NCI-H345 treated with DMSO at 0.1 percent for 48 hours (cell line): ENCODE results near the gene POTEI.
"Not testable (repeated sequence)": the region's sequence is repeated elsewhere in the genome, so short reads cannot be mapped to it uniquely, and the experiment has no call there.

Experiments
- DNase-seq: peaks from one replicate; lab custom pipeline; 2025; ENCODE audit not compliant: unreplicated experiment; lab: John Stamatoyannopoulos, UW

Gene POTEI

DNA sequence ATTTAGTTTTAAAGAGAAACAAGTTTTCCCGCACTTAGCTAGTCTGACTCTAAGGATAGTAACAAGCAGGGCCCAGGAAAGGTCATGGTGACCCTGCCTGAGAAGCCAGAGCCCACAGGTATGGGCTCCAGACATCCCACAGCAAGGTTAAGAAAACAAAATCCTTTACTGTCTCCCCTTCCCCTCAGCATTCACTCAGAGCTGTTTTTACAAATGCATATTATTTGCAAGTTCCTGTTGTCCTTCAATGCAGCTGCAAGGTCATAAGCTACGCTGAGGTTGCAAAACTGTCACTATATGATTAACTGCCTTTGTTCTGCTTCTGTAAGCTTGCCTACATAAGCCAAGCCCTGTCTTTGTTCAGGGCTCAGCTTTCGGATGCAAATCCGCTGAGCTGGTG is 18.1 kb downstream of the POTEI start:
- not testable (repeated sequence) for DNase-seq

DNA sequence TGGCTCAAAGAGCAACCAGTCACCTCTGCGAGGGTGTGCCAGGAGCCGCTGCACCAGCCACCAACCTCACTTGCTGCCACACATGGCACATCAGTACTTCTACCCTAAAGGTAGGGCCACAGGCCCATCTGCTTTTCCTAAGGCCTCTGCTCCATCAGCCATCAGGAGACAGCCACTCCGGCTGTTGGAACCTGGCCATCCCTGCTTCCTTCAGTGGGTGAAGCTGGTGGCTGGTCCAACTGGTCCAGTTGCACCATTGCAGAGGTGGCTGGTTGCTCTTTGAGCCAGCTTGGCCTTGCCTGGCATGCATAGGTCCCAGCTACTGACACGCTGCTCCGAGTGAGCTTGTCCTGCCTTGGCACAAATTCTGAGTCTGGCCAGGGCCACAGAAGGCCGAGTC is 53.7 kb downstream of the POTEI start:
- DNase-seq = not testable (repeated sequence)

DNA sequence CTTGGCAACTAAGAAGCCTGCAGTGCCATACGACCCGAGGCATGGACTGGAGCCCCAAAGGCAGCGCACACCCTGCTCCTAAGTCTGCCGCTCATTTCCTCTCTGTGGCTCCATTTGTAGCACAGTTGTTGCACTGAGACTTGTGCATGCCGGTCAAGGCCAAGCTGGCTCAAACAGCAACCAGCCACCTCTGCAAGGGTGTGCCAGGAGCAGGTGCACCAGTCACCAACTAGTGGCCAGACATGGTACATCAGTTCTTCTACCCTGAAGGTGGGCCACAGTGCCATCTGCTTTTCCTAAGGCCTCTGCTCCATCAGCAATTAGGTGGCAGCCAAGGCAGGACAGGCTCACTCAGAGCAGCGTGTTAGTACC is 54.4 kb downstream of the POTEI start:
- DNase-seq = not testable (repeated sequence)

DNA sequence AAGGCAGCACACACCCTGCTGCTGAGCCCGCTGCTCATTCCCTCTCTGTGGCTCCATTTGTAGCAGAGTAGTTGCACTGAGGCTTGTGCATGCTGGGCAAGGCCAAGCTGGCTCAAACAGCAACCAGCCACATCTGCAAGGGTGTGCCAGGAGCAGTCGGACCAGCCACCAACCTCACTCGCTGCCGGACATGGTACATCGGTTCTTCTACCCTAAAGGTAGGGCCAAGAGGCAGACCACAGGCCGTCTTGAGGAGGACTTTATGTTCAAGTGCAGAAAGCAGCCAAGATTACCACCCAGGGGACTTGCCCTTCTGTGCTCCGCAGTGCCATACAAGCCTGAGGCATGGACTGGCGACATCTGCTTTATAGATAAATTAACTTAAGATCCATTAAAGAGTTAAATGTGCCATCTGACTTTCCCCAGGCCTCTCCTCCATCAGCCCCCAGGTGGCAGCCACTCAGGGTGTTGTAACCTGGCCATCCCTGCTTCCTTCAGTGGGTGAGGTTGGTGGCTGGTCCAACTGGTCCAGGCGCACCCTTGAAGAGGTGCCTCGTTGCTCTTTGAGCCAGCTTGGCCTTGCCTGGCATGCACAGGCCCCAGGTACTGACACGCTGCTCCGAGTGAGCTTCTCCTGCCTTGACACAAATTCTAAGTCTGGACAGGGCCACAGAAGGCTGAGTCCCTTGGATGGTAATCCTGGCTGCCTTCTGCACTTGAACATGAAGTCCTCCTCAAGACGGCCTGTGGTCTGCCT is 55.0 kb downstream of the POTEI start:
- not testable (repeated sequence) for DNase-seq

DNA sequence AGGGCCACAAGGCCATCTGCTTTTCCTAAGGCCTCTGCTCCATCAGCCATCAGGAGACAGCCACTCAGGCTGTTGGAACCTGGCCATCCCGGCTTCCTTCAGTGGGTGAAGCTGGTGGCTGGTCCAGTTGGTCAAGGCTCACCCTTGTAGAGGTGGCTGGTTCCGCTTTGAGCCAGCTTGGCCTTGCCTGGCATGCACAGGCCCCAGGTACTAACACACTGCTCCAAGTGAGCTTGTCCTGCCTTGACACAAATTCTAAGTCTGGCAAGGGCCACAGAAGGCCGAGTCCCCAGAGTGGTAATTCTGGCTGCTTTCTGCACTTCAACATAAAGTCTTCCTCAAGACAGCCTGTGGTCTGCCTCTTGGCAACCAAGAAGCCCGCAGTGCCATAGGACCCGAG is 56.2 kb downstream of the POTEI start:
- not testable (repeated sequence) for DNase-seq

DNA sequence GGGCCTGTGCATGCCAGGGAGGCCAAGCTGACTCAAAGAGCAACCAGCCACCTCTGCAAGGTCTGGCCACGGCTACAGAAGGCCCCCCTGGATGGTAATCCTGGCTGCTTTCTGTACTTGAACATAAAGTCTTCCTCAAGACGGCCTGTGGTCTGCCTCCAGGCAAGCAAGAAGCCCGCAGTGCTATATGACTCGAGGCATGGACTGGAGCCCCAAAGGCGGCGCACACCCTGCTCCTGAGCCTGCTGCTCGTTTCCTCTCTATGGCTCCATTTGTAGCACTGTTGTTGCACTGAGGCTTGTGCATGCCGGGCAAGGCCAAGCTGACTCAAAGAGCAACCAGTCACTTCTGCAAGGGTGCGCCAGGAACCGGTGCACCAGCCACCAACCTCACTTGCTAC is 57.3 kb downstream of the POTEI start:
- DNase-seq = not testable (repeated sequence)

DNA sequence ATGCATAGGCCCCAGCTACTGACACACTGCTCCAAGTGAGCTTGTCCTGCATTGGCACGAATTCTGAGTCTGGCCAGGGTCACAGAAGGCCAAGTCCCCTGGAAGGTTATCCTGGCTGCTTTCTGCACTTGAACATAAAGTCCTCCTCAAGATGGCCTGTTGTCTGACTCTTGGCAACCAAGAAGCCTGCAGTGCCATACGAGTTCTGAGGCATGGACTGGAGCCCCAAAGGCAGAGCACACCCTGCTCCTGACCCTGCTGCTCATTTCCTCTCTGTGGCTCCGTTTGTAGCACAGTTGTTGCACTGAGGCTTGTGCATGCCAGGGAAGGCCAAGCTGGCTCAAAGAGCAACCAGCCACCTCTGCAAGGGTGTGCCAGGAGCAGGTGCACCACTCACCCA is 57.9 kb downstream of the POTEI start:
- not testable (repeated sequence) for DNase-seq

DNA sequence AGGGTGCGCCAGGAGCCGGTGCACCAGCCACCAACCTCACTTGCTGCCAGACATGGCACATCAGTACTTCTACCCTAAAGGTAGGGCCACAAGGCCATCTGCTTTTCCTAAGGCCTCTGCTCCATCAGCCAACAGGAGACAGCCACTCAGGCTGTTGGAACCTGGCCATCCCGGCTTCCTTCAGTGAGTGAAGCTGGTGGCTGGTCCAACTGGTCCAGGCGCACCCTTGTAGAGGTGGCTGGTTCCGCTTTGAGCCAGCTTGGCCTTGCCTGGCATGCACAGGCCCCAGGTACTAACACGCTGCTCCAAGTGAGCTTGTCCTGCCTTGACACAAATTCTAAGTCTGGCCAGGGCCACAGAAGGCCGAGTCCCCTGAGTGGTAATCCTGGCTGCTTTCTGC is 58.8 kb downstream of the POTEI start:
- DNase-seq = not testable (repeated sequence)

DNA sequence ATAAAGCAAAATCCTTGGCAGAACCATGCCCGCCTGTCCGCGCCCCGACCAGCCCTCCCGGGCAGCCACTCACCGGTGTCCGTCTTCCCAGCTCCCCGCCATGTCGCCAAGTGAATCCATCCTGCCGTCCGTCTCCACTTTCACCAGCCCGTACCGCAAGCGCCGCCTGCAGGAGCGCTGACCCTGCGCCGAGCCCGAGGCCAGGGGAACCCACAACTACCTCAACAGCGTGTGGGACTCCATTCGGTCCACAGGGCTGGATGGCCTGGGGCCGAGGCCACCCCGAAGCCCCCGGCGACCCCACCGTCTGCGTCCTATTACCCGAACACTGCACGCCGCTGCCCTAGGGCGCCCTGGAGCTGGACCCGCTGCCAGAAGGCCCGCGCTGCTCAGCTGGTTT is 81.5 kb downstream of the POTEI start:
- not testable (repeated sequence) for DNase-seq

DNA sequence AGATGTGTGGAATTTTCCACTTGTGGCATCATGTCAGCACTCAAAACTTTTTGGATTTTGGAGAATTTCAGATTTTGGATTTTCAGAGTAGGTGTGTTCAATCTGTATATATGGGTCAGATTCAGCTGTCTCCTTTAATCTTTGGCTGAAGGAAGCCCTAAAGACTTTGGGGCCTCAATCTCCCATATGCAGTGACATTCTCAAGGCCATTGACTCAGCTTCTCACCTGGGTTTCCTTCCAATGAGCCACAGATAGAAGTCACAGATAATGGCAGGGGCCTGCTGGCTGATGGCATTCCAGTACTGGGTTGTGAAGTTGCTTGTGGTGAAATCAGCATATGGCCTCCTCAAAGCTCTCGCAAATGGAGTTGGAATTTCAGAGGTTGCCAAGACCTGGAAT is 90.3 kb downstream of the POTEI start:
- DNase-seq = not testable (repeated sequence)

DNA sequence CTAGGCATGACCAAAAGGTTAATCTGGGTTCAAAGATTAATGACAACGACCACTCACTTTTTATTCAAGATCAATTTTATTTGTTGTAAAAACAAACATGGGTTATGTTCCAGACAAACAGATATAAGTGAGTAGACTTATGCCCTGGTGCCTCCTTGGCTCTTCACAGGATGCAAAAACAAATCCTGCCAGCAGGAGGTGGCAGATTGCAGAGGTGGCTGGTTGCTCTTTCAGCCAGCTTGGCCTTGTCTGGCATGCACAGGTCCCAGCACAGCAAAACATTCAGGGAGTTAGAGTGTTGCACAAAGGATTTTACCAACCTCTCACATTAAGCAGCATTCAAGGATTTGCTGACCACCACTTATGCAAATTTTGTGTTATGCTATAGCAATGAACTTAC is 92.4 kb downstream of the POTEI start:
- DNase-seq = not testable (repeated sequence)
